ENCODE results near the gene KIZ.

Gene KIZ

GRCh38 chr20:21104921-21105320, 21.0 kb upstream of the KIZ start:
- no peak for DNase-seq (ENCODE audit: low read depth)

- DNase-seq (ENCODE audit: low read depth), result no peak
Measured at GRCh38 chr20:21105429-21106170, 20.3 kb upstream of the KIZ start.

GRCh38 chr20:21106171-21107017, 19.5 kb upstream of the KIZ start, which contains the start of gene LINC00237:
Gene LINC00237, minus strand, starts transcription at chr20:21106358.
- no peak for DNase-seq (ENCODE audit: low read depth)

GRCh38 chr20:21109144-21109543, 16.7 kb upstream of the KIZ start:
- no peak for DNase-seq (ENCODE audit: low read depth)

GRCh38 chr20:21110811-21111210, 15.1 kb upstream of the KIZ start:
- DNase-seq (ENCODE audit: low read depth), result no peak

GRCh38 chr20:21111416-21111815, 14.5 kb upstream of the KIZ start:
- no peak for DNase-seq (ENCODE audit: low read depth)

GRCh38 chr20:21113697-21114096, 12.2 kb upstream of the KIZ start:
- no peak for DNase-seq (ENCODE audit: low read depth)

GRCh38 chr20:21114584-21114983, 11.3 kb upstream of the KIZ start:
- DNase-seq (ENCODE audit: low read depth), result no peak

- no peak for DNase-seq (ENCODE audit: low read depth)
Measured at GRCh38 chr20:21117521-21117920, 8.4 kb upstream of the KIZ start.

GRCh38 chr20:21118138-21118537, 7.7 kb upstream of the KIZ start:
- DNase-seq (ENCODE audit: low read depth), result no peak

- no peak for DNase-seq (ENCODE audit: low read depth)
Measured at GRCh38 chr20:21118782-21119181, 7.1 kb upstream of the KIZ start.

GRCh38 chr20:21124190-21124589, 1.7 kb upstream of the KIZ start:
- DNase-seq (ENCODE audit: low read depth), result no peak

GRCh38 chr20:21125072-21125848, 622 bp upstream of the KIZ start:
- DNase-seq (ENCODE audit: low read depth), result peak; percentile 13

- no peak for DNase-seq (ENCODE audit: low read depth)
Measured at GRCh38 chr20:21126581-21126870, 644 bp downstream of the KIZ start.

GRCh38 chr20:21127201-21127981, 1.5 kb downstream of the KIZ start:
- DNase-seq (ENCODE audit: low read depth), result no peak

- DNase-seq (ENCODE audit: low read depth), result no peak
Measured at GRCh38 chr20:21129861-21130260, 4.0 kb downstream of the KIZ start.

- DNase-seq (ENCODE audit: low read depth), result no peak
Measured at GRCh38 chr20:21133404-21133803, 7.5 kb downstream of the KIZ start.

GRCh38 chr20:21133917-21134622, 8.2 kb downstream of the KIZ start:
- DNase-seq (ENCODE audit: low read depth), result no peak

- no peak for DNase-seq (ENCODE audit: low read depth)
Measured at GRCh38 chr20:21134883-21135493, 9.1 kb downstream of the KIZ start.

- no peak for DNase-seq (ENCODE audit: low read depth)
Measured at GRCh38 chr20:21136015-21136732, 10.3 kb downstream of the KIZ start.
